Kidney epithelial cell (primary cell): ENCODE data around the gene SFTPB. TPM values are rescaled to one million over a fixed set of nuclear protein-coding genes. Genes with fewer than 3 reads are reported as not detected.

Experiments used
- DNase-seq: peaks from one replicate; pipeline ENCODE4 v3.0.0-alpha.2; 2010; ENCODE audit warnings: low read depth
- H3K27me3 ChIP-seq: 2 replicates; pipeline ENCODE4 v1.6.0; 2011; ENCODE audit warnings: low read length; ENCODE audit not compliant: control insufficient read depth, insufficient read depth
- H3K36me3 ChIP-seq: 2 replicates; pipeline ENCODE4 v1.5.1; 2011; ENCODE audit warnings: low read length; ENCODE audit not compliant: control insufficient read depth, insufficient read depth
- H3K4me3 ChIP-seq: 2 replicates; pipeline ENCODE4 v1.5.1; 2011; ENCODE audit warnings: low read depth, mild to moderate bottlenecking, control low read depth, low read length
- CTCF ChIP-seq: IDR thresholded peaks from 2 replicates; pipeline ENCODE4 v1.5.1; 2011; ENCODE audit warnings: mild to moderate bottlenecking, moderate library complexity, low read length, control low read depth, inconsistent platforms; ENCODE audit not compliant: insufficient read depth, poor library complexity, severe bottlenecking
- total RNA-seq: library from RNA; depleted of rRNA; stranded (reverse); fragments of >200 nt; gene quantifications from 2 replicates; pipeline ENCODE4 v1.2.3, GENCODE V29; 2015

The SFTPB gene
- total RNA-seq, 1 donor from 2014 or later, result not detected

- no peak for TF ChIP-seq CTCF
- no peak for DNase-seq
- Histone ChIP-seq H3K36me3 (no peaks in the 10 kb centered on the region), H3K4me3 (no peak overlapping the region), H3K27me3 (no peaks in the 10 kb centered on the region)
These were observed 30.9 kb upstream of the SFTPB start for GRCh38 chr2:85698880-85699254.

GRCh38 chr2:85698184-85698879, 30.3 kb upstream of the SFTPB start:
- no peak for DNase-seq
- Histone ChIP-seq H3K27me3 (no peaks in the 10 kb centered on the region), H3K36me3 (no peaks in the 10 kb centered on the region), H3K4me3 (no peak overlapping the region)
- TF ChIP-seq CTCF, result no peak

GRCh38 chr2:85697716-85698115, 29.7 kb upstream of the SFTPB start:
- H3K4me3 ChIP-seq, result no peak overlapping the region
- no peak for TF ChIP-seq CTCF
- H3K27me3 ChIP-seq, result no peaks in the 10 kb centered on the region
- no peaks in the 10 kb centered on the region for H3K36me3 ChIP-seq
- DNase-seq, result no peak

- Histone ChIP-seq H3K36me3 (no peaks in the 10 kb centered on the region), H3K27me3 (no peaks in the 10 kb centered on the region), H3K4me3 (no peak overlapping the region)
- TF ChIP-seq CTCF, result no peak
- DNase-seq, result no peak
These were observed 29.1 kb upstream of the SFTPB start for GRCh38 chr2:85697096-85697495.

- H3K36me3 ChIP-seq, result no peaks in the 10 kb centered on the region
- TF ChIP-seq CTCF, result no peak
- H3K27me3 ChIP-seq, result no peaks in the 10 kb centered on the region
- H3K4me3 ChIP-seq, result no peak overlapping the region
- no peak for DNase-seq
These were observed 28.0 kb upstream of the SFTPB start for GRCh38 chr2:85695691-85696668.
